GM12878 (cell line): ENCODE data around the gene PRKAG2. TPM values are rescaled to one million over a fixed set of nuclear protein-coding genes. Genes with fewer than 3 reads are reported as not detected.

Source experiments
- ATAC-seq: fragments of 200-7000 bp; cut with Tn5 transposase; 3 replicates; pipeline ENCODE4 v1.9.1; 2020; ENCODE audit warnings: mild to moderate bottlenecking, moderate library complexity
- BruUV-seq: library from RNA; stranded (reverse); fragments of 400-500 nt; replicated peaks from 2 replicates; lab custom pipeline; 2021; lab: Mats Ljungman, UMichigan
- CTCF ChIA-PET: fragments of 300-600 bp; sonication (Branson Sonifier 250); formaldehyde crosslinking; extraction: SDS; loops from one replicate; lab custom pipeline; 2021; ENCODE audit warnings: inconsistent platforms; lab: Yijun Ruan, JAX
- POLR2A ChIA-PET: fragments of 350-600 bp; formaldehyde crosslinking; extraction: SDS; loops from one replicate; lab custom pipeline; 2021; ENCODE audit warnings: inconsistent platforms; lab: Charles Lee
- RAD21 ChIA-PET: fragments of 300-600 bp; sonication (Branson Sonifier 250); formaldehyde crosslinking; loops from one replicate; lab custom pipeline; 2023; ENCODE audit warnings: antibody characterized with exemption; ENCODE audit not compliant: unreplicated experiment; lab: Charles Lee
- SMC1A ChIA-PET: fragments of 300-600 bp; sonication (Branson Sonifier 250); formaldehyde crosslinking; loops from one replicate; lab custom pipeline; 2023; ENCODE audit not compliant: unreplicated experiment, uncharacterized antibody; lab: Charles Lee
- DNase-seq: peaks from one replicate; pipeline ENCODE4 v3.0.0-alpha.2; 2011; ENCODE audit warnings: low read depth, low spot score
- FAIRE-seq: peaks from 3 replicates; lab custom pipeline; 2011; peaks lifted over from hg19 to GRCh38; lab: Jason Lieb, UNC
- H2AFZ ChIP-seq: 2 replicates; pipeline ENCODE4 v1.6.0; 2011; ENCODE audit warnings: low read depth, low read length, control low read depth; ENCODE audit not compliant: control insufficient read depth
- H3K27ac ChIP-seq: 2 replicates; pipeline ENCODE4 v1.5.1; 2011; ENCODE audit warnings: control low read depth; ENCODE audit not compliant: control insufficient read depth, insufficient read depth
- H3K27me3 ChIP-seq, 2 experiments: replicated peaks in 1 of 2; 2 replicates each; pipeline versions ENCODE4 v1.6.0 to v1.6.1; 2011; ENCODE audit warnings: low read length in 1 of 2; ENCODE audit not compliant: control insufficient read depth in 2 of 2, insufficient read depth in 2 of 2
- H3K36me3 ChIP-seq, 2 experiments: 2 replicates each; pipeline ENCODE4 v1.5.1; 2011; ENCODE audit warnings: low read length in 1 of 2; ENCODE audit not compliant: control insufficient read depth in 2 of 2, insufficient read depth in 2 of 2
- H3K4me1 ChIP-seq: 2 replicates; pipeline ENCODE4 v1.6.1; 2011; ENCODE audit warnings: mild to moderate bottlenecking, low read length, moderate library complexity, mixed read lengths; ENCODE audit not compliant: control insufficient read depth, insufficient read depth
- H3K4me2 ChIP-seq: 2 replicates; pipeline ENCODE4 v1.6.0; 2011; ENCODE audit warnings: control low read depth; ENCODE audit not compliant: control insufficient read depth, insufficient read depth
- H3K4me3 ChIP-seq: fragments of 200-600 bp; sonication (generic); 2 replicates; pipeline ENCODE4 v1.5.1; 2016
- H3K79me2 ChIP-seq: 2 replicates; pipeline ENCODE4 v1.6.0; 2011; ENCODE audit warnings: low read length; ENCODE audit not compliant: control insufficient read depth, insufficient read depth
- H3K9ac ChIP-seq: 2 replicates; pipeline ENCODE4 v1.8.0; 2011; ENCODE audit warnings: low read length, control low read depth, mixed read lengths; ENCODE audit not compliant: control insufficient read depth, insufficient read depth
- H3K9me3 ChIP-seq: replicated peaks from 3 replicates; pipeline ENCODE4 v1.5.1; 2011; ENCODE audit warnings: mild to moderate bottlenecking, low read length; ENCODE audit not compliant: control insufficient read depth, insufficient read depth
- H4K20me1 ChIP-seq: 2 replicates; pipeline ENCODE4 v1.6.0; 2011; ENCODE audit not compliant: control insufficient read depth, insufficient read depth
- GABPA ChIP-seq: IDR thresholded peaks from 2 replicates; pipeline ENCODE4 v1.6.1; 2014; ENCODE audit warnings: antibody characterized with exemption, low read depth, mild to moderate bottlenecking, inconsistent platforms
- PBX3 ChIP-seq: IDR thresholded peaks from 2 replicates; pipeline ENCODE4 v1.6.1; 2011; ENCODE audit warnings: mild to moderate bottlenecking, low read depth, low read length, moderate library complexity; ENCODE audit not compliant: insufficient replicate concordance
- POLR2AphosphoS5 ChIP-seq: IDR thresholded peaks from 2 replicates; pipeline ENCODE4 v1.6.1; 2011; ENCODE audit warnings: mild to moderate bottlenecking, low read length, inconsistent platforms
- PRDM15 ChIP-seq: fragments of 450-650 bp; formaldehyde crosslinking; IDR thresholded peaks from 2 replicates; pipeline ENCODE4 v1.4.0; 2020; ENCODE audit warnings: mild to moderate bottlenecking, moderate library complexity
- SREBF2 ChIP-seq: IDR thresholded peaks from 2 replicates; pipeline ENCODE4 v1.6.1; 2012; ENCODE audit warnings: mild to moderate bottlenecking, low read length
- YY1 ChIP-seq: IDR thresholded peaks from 2 replicates; pipeline ENCODE4 v1.6.1; 2011; ENCODE audit warnings: low read depth, mild to moderate bottlenecking, low read length
- WGBS: methylation state at CpG from one replicate; pipeline ENCODE4 v1.1.6; 2016; ENCODE audit warnings: low lambda C conversion rate; ENCODE audit not compliant: insufficient replicate concordance, insufficient coverage; ENCODE audit errors: missing lambda C conversion rate; 5-methylcytosine and 5-hydroxymethylcytosine counted together
- in situ Hi-C: fragments of 300-500 bp; cut with MboI; formaldehyde crosslinking; loops from 9 replicates; pipeline ENCODE4 v1.14.3; 2018; ENCODE audit warnings: mixed read lengths
- intact Hi-C: fragments of 100-400 bp; cut with micrococcal nuclease; formaldehyde crosslinking; loops from one replicate; pipeline ENCODE4 v1.14.2; 2022; ENCODE audit not compliant: unreplicated experiment
- polyA plus RNA-seq, 11 experiments: library from polyadenylated mRNA; depleted of rRNA in 4 of 11; unstranded in 6 of 11; stranded (reverse) in 5 of 11; fragments of >200 nt; fragmentation: Nextera tagmentation in 4 of 11; fragmentation: Illumina TruSeq in 1 of 11; extraction: Ambion mirVana in 4 of 11; extraction: Trizol in 1 of 11; gene quantifications; 1 replicate in 1 of 11; 2 replicates in 10 of 11; pipeline versions ENCODE4 v1.2.1 to v1.2.3, GENCODE V29; 2011 to 2016; ENCODE audit warnings: inconsistent platforms in 2 of 11, missing spikeins in 2 of 11, low read depth in 1 of 11
- total RNA-seq, 4 experiments: library from RNA; depleted of rRNA in 3 of 4; stranded (reverse); fragments of >200 nt in 3 of 4; fragmentation: Illumina TruSeq in 1 of 4; extraction: Trizol in 1 of 4; gene quantifications; 2 replicates each; pipeline versions ENCODE4 v1.2.1 to v1.2.3, GENCODE V29; 2013 to 2021
- TF ChIP-seq, protein P1 (sequence below): fragments of 450-650 bp; IDR thresholded peaks from 2 replicates; pipeline ENCODE4 v1.6.1; 2017; ENCODE audit warnings: low read depth, mild to moderate bottlenecking, moderate library complexity

Gene PRKAG2
- total and polyA plus RNA-seq, 10 of the 15 experiments (the other 5 are each of a cell fraction or from before 2014, with no cell fraction given) = 3.4 to 8.9 (median 6.8) TPM

- H3K4me2 ChIP-seq = no peak overlapping the region
- ATAC-seq (no peak), FAIRE-seq (no peak), DNase-seq (no peak)
- 74% methylated on average over 9 of the region's 12 CpGs for WGBS
- BruUV-seq = no TSS peak
- H3K36me3 ChIP-seq = no peaks in the 10 kb centered on the region
- no peak overlapping the region for H3K9ac ChIP-seq
- no peak overlapping the region for H2AFZ ChIP-seq
- ChIA-PET CTCF (interaction anchor here (1.1 to 1.2 kb wide), 2 partner anchors 10 to 29 kb away, joined by 3 read pairs; no protein-coding TSS in a partner anchor), POLR2A (no interaction called here), RAD21 (no interaction called here), SMC1A (no interaction called here)
- intact Hi-C loops (no loop called here), in situ Hi-C loops (no loop called here)
- H3K27me3 ChIP-seq = no peaks in the 10 kb centered on the region; a peak in 2 of 4 replicates
- no peaks in the 10 kb centered on the region for H4K20me1 ChIP-seq
- no peaks in the 10 kb centered on the region for H3K79me2 ChIP-seq
- H3K4me1 ChIP-seq = no peaks in the 10 kb centered on the region; the same call in 1 of the 2 replicates
- TF ChIP-seq PBX3 (no peak), SREBF2 (no peak), YY1 (no peak), GABPA (no peak), PRDM15 (CRISPR knock-in tag) (no peak), POLR2AphosphoS5 (no peak)
- TF ChIP-seq, protein P1, sequence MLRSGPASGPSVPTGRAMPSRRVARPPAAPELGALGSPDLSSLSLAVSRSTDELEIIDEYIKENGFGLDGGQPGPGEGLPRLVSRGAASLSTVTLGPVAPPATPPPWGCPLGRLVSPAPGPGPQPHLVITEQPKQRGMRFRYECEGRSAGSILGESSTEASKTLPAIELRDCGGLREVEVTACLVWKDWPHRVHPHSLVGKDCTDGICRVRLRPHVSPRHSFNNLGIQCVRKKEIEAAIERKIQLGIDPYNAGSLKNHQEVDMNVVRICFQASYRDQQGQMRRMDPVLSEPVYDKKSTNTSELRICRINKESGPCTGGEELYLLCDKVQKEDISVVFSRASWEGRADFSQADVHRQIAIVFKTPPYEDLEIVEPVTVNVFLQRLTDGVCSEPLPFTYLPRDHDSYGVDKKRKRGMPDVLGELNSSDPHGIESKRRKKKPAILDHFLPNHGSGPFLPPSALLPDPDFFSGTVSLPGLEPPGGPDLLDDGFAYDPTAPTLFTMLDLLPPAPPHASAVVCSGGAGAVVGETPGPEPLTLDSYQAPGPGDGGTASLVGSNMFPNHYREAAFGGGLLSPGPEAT = no peak
- H3K9me3 ChIP-seq = no peaks in the 10 kb centered on the region
- H3K27ac ChIP-seq = no peak overlapping the region
- no peak overlapping the region for H3K4me3 ChIP-seq
Measured at GRCh38 chr7:151722533-151722932, 154.4 kb downstream of the PRKAG2 start.
